Neural progenitor cell (in vitro differentiated cells): ENCODE data around the gene GPR42.

Experiments used
- CTCF ChIP-seq: fragments of 200-600 bp; sonication (generic); IDR thresholded peaks from 2 replicates; pipeline ENCODE4 v1.5.1; 2017; ENCODE audit warnings: antibody characterized with exemption, mild to moderate bottlenecking
- EZH2 ChIP-seq: fragments of 200-600 bp; sonication (generic); IDR thresholded peaks from 2 replicates; pipeline ENCODE4 v1.6.1; 2017; ENCODE audit warnings: antibody characterized with exemption, mild to moderate bottlenecking, moderate library complexity
- EZH2phosphoT487 ChIP-seq: fragments of 200-600 bp; sonication (generic); IDR thresholded peaks from 2 replicates; pipeline ENCODE4 v1.6.1; 2017; ENCODE audit warnings: antibody characterized with exemption

- TF ChIP-seq EZH2phosphoT487, result no peak
- TF ChIP-seq CTCF, result no peak
- no peak for TF ChIP-seq EZH2
These were observed 26.3 kb upstream of the GPR42 start for GRCh38 chr19:35344511-35345031.
